ENCODE measurements around the gene SGIP1. TPM values are rescaled to one million over a fixed set of nuclear protein-coding genes. Genes with fewer than 3 reads are reported as not detected.

SGIP1 gene
- total and polyA plus RNA-seq, 8 donors: 0.31 to 2.3 (median 1.1) TPM

- no peak overlapping the region for H3K27ac ChIP-seq
- intact Hi-C loops (cut with DNase I): no loop called here
- no peaks in the 10 kb centered on the region for H3K4me1 ChIP-seq
- FAIRE-seq (no peak), DNase-seq (no peak), ATAC-seq (no peak)
- TF ChIP-seq, protein P1, sequence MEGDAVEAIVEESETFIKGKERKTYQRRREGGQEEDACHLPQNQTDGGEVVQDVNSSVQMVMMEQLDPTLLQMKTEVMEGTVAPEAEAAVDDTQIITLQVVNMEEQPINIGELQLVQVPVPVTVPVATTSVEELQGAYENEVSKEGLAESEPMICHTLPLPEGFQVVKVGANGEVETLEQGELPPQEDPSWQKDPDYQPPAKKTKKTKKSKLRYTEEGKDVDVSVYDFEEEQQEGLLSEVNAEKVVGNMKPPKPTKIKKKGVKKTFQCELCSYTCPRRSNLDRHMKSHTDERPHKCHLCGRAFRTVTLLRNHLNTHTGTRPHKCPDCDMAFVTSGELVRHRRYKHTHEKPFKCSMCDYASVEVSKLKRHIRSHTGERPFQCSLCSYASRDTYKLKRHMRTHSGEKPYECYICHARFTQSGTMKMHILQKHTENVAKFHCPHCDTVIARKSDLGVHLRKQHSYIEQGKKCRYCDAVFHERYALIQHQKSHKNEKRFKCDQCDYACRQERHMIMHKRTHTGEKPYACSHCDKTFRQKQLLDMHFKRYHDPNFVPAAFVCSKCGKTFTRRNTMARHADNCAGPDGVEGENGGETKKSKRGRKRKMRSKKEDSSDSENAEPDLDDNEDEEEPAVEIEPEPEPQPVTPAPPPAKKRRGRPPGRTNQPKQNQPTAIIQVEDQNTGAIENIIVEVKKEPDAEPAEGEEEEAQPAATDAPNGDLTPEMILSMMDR (IDR thresholded peaks at IDR 0.05): no peak
- H3K36me3 ChIP-seq: no peaks in the 10 kb centered on the region
- H3K27me3 ChIP-seq: peaks cover 0 to 10% (median 0%) of the 10 kb centered on the region in 4 donors
- no peaks in the 10 kb centered on the region for H3K9me3 ChIP-seq
- WGBS, 2 donors: 25 to 40% methylated on average over 1 of the region's 1 CpG
- no peak overlapping the region for H3K4me3 ChIP-seq
These were observed 213.5 kb downstream of the SGIP1 start for GRCh38 chr1:66747501-66747900.

GRCh38 chr1:66750577-66750976 lies 216.6 kb downstream of the SGIP1 start:
- no peaks in the 10 kb centered on the region for H3K36me3 ChIP-seq
- H3K27me3 ChIP-seq: peaks cover 0 to 27% (median 0%) of the 10 kb centered on the region in 4 donors
- no peaks in the 10 kb centered on the region for H3K4me1 ChIP-seq
- 80 to 83% methylated on average over 3 of the region's 3 CpGs for WGBS, 2 donors
- no peak for DNase-seq
- ATAC-seq: no peak
- H3K9me3 ChIP-seq: no peaks in the 10 kb centered on the region
- no peak overlapping the region for H3K27ac ChIP-seq
- TF ChIP-seq, protein P1 (IDR thresholded peaks at IDR 0.05): no peak
- no peak for FAIRE-seq
- intact Hi-C loops (cut with DNase I): no loop called here
- H3K4me3 ChIP-seq: no peak overlapping the region

GRCh38 chr1:66751160-66751559 lies 217.2 kb downstream of the SGIP1 start:
- Histone ChIP-seq H3K27ac (no peak overlapping the region), H3K9me3 (no peaks in the 10 kb centered on the region), H3K4me3 (no peak overlapping the region), H3K4me1 (no peaks in the 10 kb centered on the region), H3K36me3 (no peaks in the 10 kb centered on the region), H3K27me3 (peaks cover 0 to 27% (median 0%) of the 10 kb centered on the region in 4 donors)
- FAIRE-seq (no peak), DNase-seq (no peak), ATAC-seq (no peak)
- 73 to 77% methylated on average over 4 of the region's 4 CpGs for WGBS, 2 donors
- intact Hi-C loops (cut with DNase I): no loop called here
- TF ChIP-seq, protein P1 (IDR thresholded peaks at IDR 0.05): no peak

DNA sequence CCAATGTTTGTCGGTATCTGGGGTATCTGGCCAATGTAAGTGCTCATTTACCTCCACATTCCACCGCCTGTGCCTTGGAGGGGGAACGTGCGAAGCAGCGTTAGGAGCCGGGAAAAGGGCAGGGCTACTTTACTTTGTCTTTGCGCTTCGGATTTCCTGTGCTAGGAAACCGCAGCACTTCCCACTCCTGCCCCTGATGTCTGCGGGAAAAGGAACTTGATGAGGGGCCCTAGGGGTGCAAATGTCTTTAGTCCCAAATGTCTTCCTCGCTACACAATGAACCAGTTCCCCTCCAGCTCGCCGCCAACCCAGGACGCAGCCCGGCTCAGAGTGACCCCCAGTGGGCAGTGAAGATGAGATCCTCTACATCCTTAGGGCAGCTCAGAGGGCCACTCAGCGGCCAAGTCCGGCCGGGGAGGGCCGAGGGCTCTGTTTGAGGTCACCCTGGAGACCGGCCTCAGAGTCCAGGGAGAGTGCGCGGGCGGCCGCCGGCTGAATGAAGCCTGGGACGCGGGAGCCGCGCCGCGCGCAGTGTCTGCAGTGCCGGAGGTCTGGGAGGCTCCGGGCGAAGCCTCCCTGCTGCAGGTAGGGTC lies 218.1 kb downstream of the SGIP1 start, which contains the start of gene DYNLT5:
Gene DYNLT5, plus strand, starts transcription at position 460 of the 593 bp plus-strand sequence. CDS start 2,200 bp downstream, outside the sequence.
- no peak within 1 kb of the TSS for H3K27ac ChIP-seq
- peak within 1 kb of the TSS in 2 of 4 donors; percentile 4 to 36 for H3K4me3 ChIP-seq

More for the DNA sequence above, 218.1 kb downstream of the SGIP1 start, which contains the start of gene DYNLT5:
- Histone ChIP-seq H3K4me1 (no peaks in the 10 kb centered on the region), H3K9me3 (no peaks in the 10 kb centered on the region), H3K36me3 (no peaks in the 10 kb centered on the region), H3K27me3 (peaks cover 0 to 27% (median 0%) of the 10 kb centered on the region in 4 donors)
- DNase-seq: peak in 5 of 6 donors; percentile 13 to 70 (median 23)
- FAIRE-seq: no peak
- peak in 3 of 4 donors; percentile 77 to 91 (median 85) for ATAC-seq
- 14 to 17% methylated on average over 35 of the region's 35 CpGs for WGBS, 2 donors
- TF ChIP-seq, protein P1 (IDR thresholded peaks at IDR 0.05): no peak
- intact Hi-C loops (cut with DNase I): no loop called here
